Measurements from ENCODE around the gene THUMPD2. TPM values are rescaled to one million over a fixed set of nuclear protein-coding genes. Genes with fewer than 3 reads are reported as not detected.

THUMPD2 gene
- total RNA-seq, 3 donors from 2014 or later (not counting 1 experiment from before 2014, with no cell fraction given), result 12.7 to 17.8 (median 13.4) TPM

GRCh38 chr2:39705638-39706037 lies 73.4 kb downstream of the THUMPD2 start:
- H3K9me3 ChIP-seq (ENCODE audit: control insufficient read depth, insufficient read depth, low read length), result peaks cover 3% of the 10 kb centered on the region
- no peak overlapping the region for H3K4me3 ChIP-seq (ENCODE audit: low read length)
- DNase-seq, result no peak
- no peak for TF ChIP-seq CTCF (IDR thresholded peaks at IDR 0.05)
- WGBS (ENCODE audit: insufficient coverage), result 57% methylated on average over 4 of the region's 4 CpGs
- Mint-ChIP-seq H3K36me3 (peaks cover 19% of the 10 kb centered on the region), H3K9me3 (peaks cover 3 to 12% of the 10 kb centered on the region in 2 donors), H3K27me3 (ENCODE audit: low read depth in 2 of 2) (peaks cover 0 to 13% of the 10 kb centered on the region in 2 donors), H3K27ac (no peak overlapping the region), H3K4me1 (no peaks in the 10 kb centered on the region), H3K4me3 (no peak overlapping the region)
- H3K27me3 ChIP-seq (ENCODE audit: control insufficient read depth, insufficient read depth, low read length), result no peaks in the 10 kb centered on the region
- peak in 1 of 3 donors; percentile 40 for ATAC-seq
- intact Hi-C loops (cut with micrococcal nuclease), result no loop called here
- H3K4me1 ChIP-seq (ENCODE audit: control insufficient read depth, insufficient read depth, low read length), result no peaks in the 10 kb centered on the region
- no peaks in the 10 kb centered on the region for H3K36me3 ChIP-seq (ENCODE audit: control insufficient read depth, insufficient read depth, low read length)
- no peak overlapping the region for H3K27ac ChIP-seq (ENCODE audit: low read length)

GRCh38 chr2:39704540-39704939 lies 74.5 kb downstream of the THUMPD2 start:
- no peak for TF ChIP-seq CTCF (IDR thresholded peaks at IDR 0.05)
- H3K4me3 Mint-ChIP-seq, result no peak overlapping the region
- peaks cover 9 to 16% of the 10 kb centered on the region in 2 donors for H3K9me3 Mint-ChIP-seq
- peaks cover 3% of the 10 kb centered on the region for H3K9me3 ChIP-seq (ENCODE audit: control insufficient read depth, insufficient read depth, low read length)
- no peak overlapping the region for H3K4me3 ChIP-seq (ENCODE audit: low read length)
- intact Hi-C loops (cut with micrococcal nuclease), result no loop called here
- H3K36me3 ChIP-seq (ENCODE audit: control insufficient read depth, insufficient read depth, low read length), result no peaks in the 10 kb centered on the region
- peaks cover 20% of the 10 kb centered on the region for H3K36me3 Mint-ChIP-seq
- ATAC-seq (no peak), DNase-seq (no peak)
- no peaks in the 10 kb centered on the region for H3K4me1 ChIP-seq (ENCODE audit: control insufficient read depth, insufficient read depth, low read length)
- H3K27me3 Mint-ChIP-seq (ENCODE audit: low read depth in 2 of 2), result peaks cover 5 to 13% of the 10 kb centered on the region in 2 donors
- H3K27ac Mint-ChIP-seq, result no peak overlapping the region
- H3K27ac ChIP-seq (ENCODE audit: low read length), result no peak overlapping the region
- H3K4me1 Mint-ChIP-seq, result no peaks in the 10 kb centered on the region
- 81% methylated on average over 2 of the region's 3 CpGs for WGBS (ENCODE audit: insufficient coverage)
- no peaks in the 10 kb centered on the region for H3K27me3 ChIP-seq (ENCODE audit: control insufficient read depth, insufficient read depth, low read length)

GRCh38 chr2:39703181-39703872 lies 75.7 kb downstream of the THUMPD2 start:
- no peaks in the 10 kb centered on the region for H3K4me1 ChIP-seq (ENCODE audit: control insufficient read depth, insufficient read depth, low read length)
- DNase-seq (no peak), ATAC-seq (no peak)
- no peaks in the 10 kb centered on the region for H3K36me3 ChIP-seq (ENCODE audit: control insufficient read depth, insufficient read depth, low read length)
- no peak overlapping the region for H3K27ac Mint-ChIP-seq
- H3K4me3 Mint-ChIP-seq, result no peak overlapping the region
- TF ChIP-seq CTCF (IDR thresholded peaks at IDR 0.05), result no peak
- peaks cover 20% of the 10 kb centered on the region for H3K36me3 Mint-ChIP-seq
- H3K4me3 ChIP-seq (ENCODE audit: low read length), result no peak overlapping the region
- no peak overlapping the region for H3K27ac ChIP-seq (ENCODE audit: low read length)
- peaks cover 9 to 18% of the 10 kb centered on the region in 2 donors for H3K9me3 Mint-ChIP-seq
- H3K4me1 Mint-ChIP-seq, result no peaks in the 10 kb centered on the region
- no CpG with 5 or more reads among the region's 3 CpGs for WGBS (ENCODE audit: insufficient coverage)
- no peaks in the 10 kb centered on the region for H3K27me3 ChIP-seq (ENCODE audit: control insufficient read depth, insufficient read depth, low read length)
- H3K27me3 Mint-ChIP-seq (ENCODE audit: low read depth in 2 of 2), result peaks cover 8 to 13% of the 10 kb centered on the region in 2 donors
- peaks cover 3% of the 10 kb centered on the region for H3K9me3 ChIP-seq (ENCODE audit: control insufficient read depth, insufficient read depth, low read length)
- intact Hi-C loops (cut with micrococcal nuclease), result no loop called here

- Histone ChIP-seq H3K9me3 (ENCODE audit: control insufficient read depth, insufficient read depth, low read length) (peaks cover 3% of the 10 kb centered on the region), H3K4me1 (ENCODE audit: control insufficient read depth, insufficient read depth, low read length) (no peaks in the 10 kb centered on the region), H3K36me3 (ENCODE audit: control insufficient read depth, insufficient read depth, low read length) (no peaks in the 10 kb centered on the region), H3K4me3 (ENCODE audit: low read length) (no peak overlapping the region), H3K27ac (ENCODE audit: low read length) (no peak overlapping the region), H3K27me3 (ENCODE audit: control insufficient read depth, insufficient read depth, low read length) (no peaks in the 10 kb centered on the region)
- no peak for TF ChIP-seq CTCF (IDR thresholded peaks at IDR 0.05)
- intact Hi-C loops (cut with micrococcal nuclease), result no loop called here
- peaks cover 8 to 13% of the 10 kb centered on the region in 2 donors for H3K27me3 Mint-ChIP-seq (ENCODE audit: low read depth in 2 of 2)
- H3K27ac Mint-ChIP-seq, result no peak overlapping the region
- H3K36me3 Mint-ChIP-seq, result peaks cover 20% of the 10 kb centered on the region
- 100% methylated on average over 1 of the region's 1 CpG for WGBS (ENCODE audit: insufficient coverage)
- H3K9me3 Mint-ChIP-seq, result peaks cover 9 to 18% of the 10 kb centered on the region in 2 donors
- H3K4me1 Mint-ChIP-seq, result no peaks in the 10 kb centered on the region
- no peak overlapping the region for H3K4me3 Mint-ChIP-seq
- no peak for DNase-seq
- ATAC-seq, result no peak
These were observed 77.9 kb downstream of the THUMPD2 start for GRCh38 chr2:39701137-39701536.

Measured in natural killer cell (primary cell).